ENCODE data around the gene THAP4. TPM values are rescaled to one million over a fixed set of nuclear protein-coding genes. Genes with fewer than 3 reads are reported as not detected.

THAP4 gene
- total RNA-seq, 1 experiment from 2014 or later, result 94.8 TPM

- Histone ChIP-seq H4K20me1 (ENCODE audit: insufficient read depth) (peaks cover 25% of the 10 kb centered on the region; the same call in 1 of the 2 replicates), H2AFZ (no peak overlapping the region), H3F3A (ENCODE audit: insufficient read depth, low read depth) (peaks cover 27% of the 10 kb centered on the region), H3K36me3 (ENCODE audit: low read depth) (0 out of 2 replicates have a peak, but pooled peaks cover 9% of the 10 kb centered on the region), H3K4me2 (no peak overlapping the region), H3K4me3 (no peak overlapping the region), H3K4me1 (replicated peaks; ENCODE audit: insufficient read depth) (0 out of 2 replicates have a peak, but pooled peaks cover 2% of the 10 kb centered on the region), H3K27me3 (ENCODE audit: insufficient read depth, low read depth) (no peaks in the 10 kb centered on the region), H3K9me3 (ENCODE audit: insufficient read depth, low read depth) (no peaks in the 10 kb centered on the region), H3K27ac (no peak overlapping the region), H3K79me2 (ENCODE audit: low read depth) (no peaks in the 10 kb centered on the region), H3K9me2 (ENCODE audit: insufficient read depth) (no peaks in the 10 kb centered on the region)
- BruUV-seq (replicated peaks), result no TSS peak
- no peak for DNase-seq
- ChIA-PET POLR2A (ENCODE audit: unreplicated experiment) (no interaction called here), CTCF (no interaction called here)
- intact Hi-C loops (cut with micrococcal nuclease; ENCODE audit: unreplicated experiment), result no loop called here
- TF ChIP-seq EZH2 (IDR thresholded peaks at IDR 0.05; ENCODE audit: low read depth), result no peak
- no peak for TF ChIP-seq CTCF (conservative IDR thresholded peaks at IDR 0.05)
Measured at GRCh38 chr2:241675885-241676284, 38.9 kb upstream of the THAP4 start.

- Histone ChIP-seq H4K20me1 (ENCODE audit: insufficient read depth) (peaks cover 20% of the 10 kb centered on the region; the same call in 1 of the 2 replicates), H3K36me3 (ENCODE audit: low read depth) (peaks cover 6% of the 10 kb centered on the region; the same call in 1 of the 2 replicates), H3F3A (ENCODE audit: insufficient read depth, low read depth) (peaks cover 22% of the 10 kb centered on the region), H3K9me3 (ENCODE audit: insufficient read depth, low read depth) (no peaks in the 10 kb centered on the region), H3K27me3 (ENCODE audit: insufficient read depth, low read depth) (no peaks in the 10 kb centered on the region), H3K4me3 (no peak overlapping the region), H3K4me2 (no peak overlapping the region), H3K79me2 (ENCODE audit: low read depth) (no peaks in the 10 kb centered on the region), H3K4me1 (replicated peaks; ENCODE audit: insufficient read depth) (no peaks in the 10 kb centered on the region), H2AFZ (no peak overlapping the region), H3K27ac (no peak overlapping the region), H3K9me2 (ENCODE audit: insufficient read depth) (no peaks in the 10 kb centered on the region)
- TF ChIP-seq EZH2 (IDR thresholded peaks at IDR 0.05; ENCODE audit: low read depth) (no peak), CTCF (conservative IDR thresholded peaks at IDR 0.05) (no peak)
- ChIA-PET CTCF (interaction anchor here (0.7 kb wide), 1 partner anchor 859 kb away, joined by 3 read pairs; no protein-coding TSS in a partner anchor), POLR2A (ENCODE audit: unreplicated experiment) (no interaction called here)
- DNase-seq, result no peak
- BruUV-seq (replicated peaks), result no TSS peak
- intact Hi-C loops (cut with micrococcal nuclease; ENCODE audit: unreplicated experiment), result no loop called here
Measured at GRCh38 chr2:241673797-241674725, 37.1 kb upstream of the THAP4 start.

DNA sequence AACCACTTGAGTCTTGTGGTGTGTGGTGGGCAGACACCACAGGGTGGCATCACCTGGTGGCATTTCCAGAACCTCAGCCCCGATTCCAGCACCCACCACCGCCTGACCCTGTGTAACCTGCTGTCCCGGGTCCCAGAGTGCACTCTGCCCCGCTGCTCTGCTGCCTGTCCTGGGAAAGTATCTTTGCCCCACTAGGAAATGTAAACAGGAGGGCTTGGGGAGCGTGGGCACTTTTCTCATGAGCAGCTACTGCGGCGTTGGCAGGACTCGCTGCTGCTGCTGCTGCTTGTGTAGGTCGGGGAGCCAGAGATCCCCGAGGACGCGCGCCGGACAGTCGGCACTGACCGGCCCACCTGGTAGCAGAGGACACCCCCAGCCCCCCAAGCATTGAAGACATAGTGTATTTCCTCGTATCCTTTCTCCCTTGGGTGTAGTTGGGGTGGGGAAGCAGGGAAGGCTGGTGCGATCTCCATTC lies 36.3 kb upstream of the THAP4 start:
- ChIA-PET POLR2A (ENCODE audit: unreplicated experiment) (no interaction called here), CTCF (no interaction called here)
- Histone ChIP-seq H3K36me3 (ENCODE audit: low read depth) (no peaks in the 10 kb centered on the region; the same call in 1 of the 2 replicates), H3F3A (ENCODE audit: insufficient read depth, low read depth) (peaks cover 21% of the 10 kb centered on the region), H3K9me2 (ENCODE audit: insufficient read depth) (no peaks in the 10 kb centered on the region), H3K4me1 (replicated peaks; ENCODE audit: insufficient read depth) (no peaks in the 10 kb centered on the region), H4K20me1 (ENCODE audit: insufficient read depth) (peaks cover 15% of the 10 kb centered on the region; the same call in 1 of the 2 replicates), H3K4me3 (no peak overlapping the region), H3K27me3 (ENCODE audit: insufficient read depth, low read depth) (no peaks in the 10 kb centered on the region), H3K4me2 (no peak overlapping the region), H3K79me2 (ENCODE audit: low read depth) (no peaks in the 10 kb centered on the region), H3K9me3 (ENCODE audit: insufficient read depth, low read depth) (no peaks in the 10 kb centered on the region), H3K27ac (no peak overlapping the region), H2AFZ (no peak overlapping the region)
- DNase-seq, result no peak
- TF ChIP-seq CTCF (conservative IDR thresholded peaks at IDR 0.05) (no peak), EZH2 (IDR thresholded peaks at IDR 0.05; ENCODE audit: low read depth) (no peak)
- TSS peak; percentile 22 for BruUV-seq (replicated peaks)
- intact Hi-C loops (cut with micrococcal nuclease; ENCODE audit: unreplicated experiment), result no loop called here

Data from PC-9 (cell line).